Lung (tissue), 12 donors: ENCODE data around the gene FIZ1. TPM values are rescaled to one million over a fixed set of nuclear protein-coding genes. Genes with fewer than 3 reads are reported as not detected.

Source experiments
- ATAC-seq: fragments of 200-7000 bp; cut with Tn5 transposase; one replicate; pipeline ENCODE4 v1.9.1; 2020; ENCODE audit warnings: moderate number of reproducible peaks; ENCODE audit not compliant: insufficient read depth, low FRiP score
- DNase-seq, 3 donors: peaks; one replicate each; pipeline ENCODE4 v3.0.0-alpha.2; 2013 to 2017
- H3K27ac ChIP-seq, 2 donors: one replicate each; pipeline ENCODE4 v1.5.1; 2013; ENCODE audit warnings: mild to moderate bottlenecking in 2 of 2, moderate library complexity in 2 of 2, control low read depth in 1 of 2, inconsistent platforms in 1 of 2, low read depth in 1 of 2, low read length in 1 of 2
- H3K27me3 ChIP-seq, 3 donors: one replicate each; pipeline ENCODE4 v1.5.1; 2013; ENCODE audit warnings: low read length in 2 of 3; ENCODE audit not compliant: control insufficient read depth in 3 of 3, insufficient read depth in 3 of 3
- H3K36me3 ChIP-seq, 4 donors: one replicate each; pipeline ENCODE4 v1.5.1; 2013; ENCODE audit warnings: low read length in 4 of 4, mild to moderate bottlenecking in 1 of 4, moderate library complexity in 1 of 4; ENCODE audit not compliant: control insufficient read depth in 4 of 4, insufficient read depth in 4 of 4
- H3K4me1 ChIP-seq, 5 donors: one replicate each; pipeline ENCODE4 v1.5.1; 2013; ENCODE audit warnings: low read length in 5 of 5, mild to moderate bottlenecking in 2 of 5, moderate library complexity in 1 of 5; ENCODE audit not compliant: control insufficient read depth in 5 of 5, insufficient read depth in 5 of 5
- H3K4me3 ChIP-seq: one replicate; pipeline ENCODE4 v1.5.1; 2013; ENCODE audit warnings: mild to moderate bottlenecking, control low read depth, moderate library complexity
- H3K9ac ChIP-seq, 2 donors: one replicate each; pipeline ENCODE4 v1.5.1; 2013; ENCODE audit warnings: low read length in 2 of 2, control low read depth in 1 of 2; ENCODE audit not compliant: insufficient read depth in 1 of 2
- H3K9me3 ChIP-seq, 4 donors: one replicate each; pipeline ENCODE4 v1.5.1; 2013; ENCODE audit warnings: low read length in 3 of 4, mild to moderate bottlenecking in 1 of 4, moderate library complexity in 1 of 4; ENCODE audit not compliant: control insufficient read depth in 4 of 4, insufficient read depth in 3 of 4
- CTCF ChIP-seq: IDR thresholded peaks from 2 replicates; pipeline ENCODE4 v1.5.1; 2012; ENCODE audit warnings: mild to moderate bottlenecking; ENCODE audit errors: control extremely low read depth, extremely low read depth
- WGBS, 2 donors: extraction: QIAGEN DNeasy Blood & Tissue Kit; methylation state at CpG; one replicate each; pipeline ENCODE4 v1.1.7; 2013; 5-methylcytosine and 5-hydroxymethylcytosine counted together
- polyA plus RNA-seq, 2 donors: library from polyadenylated mRNA; stranded (reverse); fragments of 200-250 nt; gene quantifications; one replicate each; pipeline ENCODE4 v1.2.1, GENCODE V29; 2013
- total RNA-seq, 2 donors: library from RNA; depleted of rRNA in 1 of 2; stranded (reverse); fragments of >200 nt in 1 of 2; gene quantifications; one replicate each; pipeline ENCODE4 v1.2.1, GENCODE V29; 2014 to 2021
- donor health status: control.
- donor health status: control.
- donor health status: Bipolar disorder and iron deficiency.
- donor health status: healthy.
- donor health status: DM: yes; HTN: yes; CAD: no.

FIZ1 gene
- total and polyA plus RNA-seq, 4 donors, result 5.6 to 17.6 (median 9.9) TPM

DNA sequence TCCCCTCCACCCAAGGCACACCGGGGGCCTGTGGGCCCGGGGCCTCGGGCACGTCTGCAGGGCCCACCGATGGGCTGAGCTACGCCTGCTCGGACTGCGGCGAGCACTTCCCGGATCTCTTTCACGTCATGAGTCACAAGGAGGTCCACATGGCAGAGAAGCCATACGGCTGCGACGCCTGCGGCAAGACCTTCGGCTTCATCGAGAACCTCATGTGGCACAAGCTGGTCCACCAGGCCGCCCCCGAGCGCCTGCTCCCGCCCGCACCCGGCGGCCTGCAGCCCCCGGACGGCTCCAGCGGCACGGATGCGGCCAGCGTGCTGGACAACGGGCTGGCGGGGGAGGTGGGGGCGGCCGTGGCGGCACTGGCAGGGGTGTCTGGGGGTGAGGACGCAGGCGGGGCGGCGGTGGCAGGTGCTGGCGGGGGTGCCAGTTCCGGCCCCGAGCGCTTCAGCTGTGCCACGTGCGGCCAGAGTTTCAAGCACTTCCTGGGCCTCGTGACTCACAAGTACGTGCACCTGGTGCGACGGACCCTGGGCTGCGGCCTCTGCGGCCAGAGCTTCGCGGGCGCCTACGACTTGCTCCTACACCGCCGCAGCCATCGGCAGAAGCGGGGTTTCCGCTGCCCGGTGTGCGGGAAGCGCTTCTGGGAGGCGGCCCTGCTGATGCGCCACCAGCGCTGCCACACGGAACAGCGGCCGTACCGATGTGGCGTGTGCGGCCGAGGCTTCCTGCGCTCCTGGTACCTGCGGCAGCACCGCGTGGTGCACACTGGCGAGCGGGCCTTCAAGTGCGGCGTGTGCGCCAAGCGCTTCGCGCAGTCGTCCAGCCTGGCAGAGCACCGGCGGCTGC is 16.5 kb upstream of the FIZ1 start:
- Histone ChIP-seq H3K27me3 (no peaks in the 10 kb centered on the region), H3K9me3 (no peaks in the 10 kb centered on the region), H3K4me1 (peaks cover 4 to 15% (median 13%) of the 10 kb centered on the region in 5 donors), H3K4me3 (no peak overlapping the region), H3K36me3 (peaks cover 9 to 42% (median 14%) of the 10 kb centered on the region in 4 donors), H3K27ac (no peak overlapping the region), H3K9ac (no peak overlapping the region)
- DNase-seq (no peak), ATAC-seq (no peak)
- 97 to 98% methylated on average over 84 to 88 of the region's 88 CpGs for WGBS, 2 donors
- TF ChIP-seq CTCF, result no peak

GRCh38 chr19:55614711-55615542 is 15.6 kb upstream of the FIZ1 start:
- Histone ChIP-seq H3K27me3 (no peaks in the 10 kb centered on the region), H3K9me3 (no peaks in the 10 kb centered on the region), H3K27ac (no peak overlapping the region), H3K9ac (no peak overlapping the region), H3K4me1 (peaks cover 4 to 13% (median 9%) of the 10 kb centered on the region in 5 donors), H3K36me3 (peaks cover 11 to 45% (median 15%) of the 10 kb centered on the region in 4 donors), H3K4me3 (no peak overlapping the region)
- DNase-seq (no peak), ATAC-seq (no peak)
- 98% methylated on average over 88 to 98 of the region's 98 CpGs for WGBS, 2 donors
- TF ChIP-seq CTCF, result no peak

GRCh38 chr19:55613930-55614710 is 14.8 kb upstream of the FIZ1 start:
- WGBS, 2 donors, result 96% methylated on average over 56 to 75 of the region's 75 CpGs
- ATAC-seq (no peak), DNase-seq (no peak)
- H3K27me3 ChIP-seq, result no peaks in the 10 kb centered on the region
- peaks cover 0 to 9% (median 6%) of the 10 kb centered on the region in 5 donors for H3K4me1 ChIP-seq
- H3K9ac ChIP-seq, result no peak overlapping the region
- H3K36me3 ChIP-seq, result peaks cover 13 to 52% (median 21%) of the 10 kb centered on the region in 4 donors
- no peak overlapping the region for H3K27ac ChIP-seq
- H3K9me3 ChIP-seq, result no peaks in the 10 kb centered on the region
- H3K4me3 ChIP-seq, result no peak overlapping the region
- no peak for TF ChIP-seq CTCF
